BLaER1 (cell line): Measurements from ENCODE around the gene RGS19.

Experiments
- H3K27ac ChIP-seq: shearing (Covaris generic); formaldehyde crosslinking; 2 replicates; pipeline ENCODE4 v1.8.1; 2022
- H3K27me3 ChIP-seq: shearing (Covaris generic); formaldehyde crosslinking; 2 replicates; pipeline ENCODE4 v1.8.1; 2022
- H3K36me3 ChIP-seq: shearing (Covaris generic); formaldehyde crosslinking; 2 replicates; pipeline ENCODE4 v1.8.1; 2022
- H3K4me1 ChIP-seq: shearing (Covaris generic); formaldehyde crosslinking; 2 replicates; pipeline ENCODE4 v1.8.1; 2022
- H3K4me2 ChIP-seq: shearing (Covaris generic); formaldehyde crosslinking; 2 replicates; pipeline ENCODE4 v1.8.1; 2022
- H3K4me3 ChIP-seq: shearing (Covaris generic); formaldehyde crosslinking; 2 replicates; pipeline ENCODE4 v1.8.1; 2022
- H3K9ac ChIP-seq: shearing (Covaris generic); formaldehyde crosslinking; 2 replicates; pipeline ENCODE4 v1.8.1; 2022
- H3K9me3 ChIP-seq: shearing (Covaris generic); formaldehyde crosslinking; 2 replicates; pipeline ENCODE4 v1.8.1; 2022
- H4K20me1 ChIP-seq: shearing (Covaris generic); formaldehyde crosslinking; 2 replicates; pipeline ENCODE4 v1.8.1; 2022
- Cebpa-rat ChIP-seq: shearing (Covaris generic); IDR thresholded peaks from 2 replicates; pipeline ENCODE4 v1.8.1; 2022

RGS19 gene

DNA sequence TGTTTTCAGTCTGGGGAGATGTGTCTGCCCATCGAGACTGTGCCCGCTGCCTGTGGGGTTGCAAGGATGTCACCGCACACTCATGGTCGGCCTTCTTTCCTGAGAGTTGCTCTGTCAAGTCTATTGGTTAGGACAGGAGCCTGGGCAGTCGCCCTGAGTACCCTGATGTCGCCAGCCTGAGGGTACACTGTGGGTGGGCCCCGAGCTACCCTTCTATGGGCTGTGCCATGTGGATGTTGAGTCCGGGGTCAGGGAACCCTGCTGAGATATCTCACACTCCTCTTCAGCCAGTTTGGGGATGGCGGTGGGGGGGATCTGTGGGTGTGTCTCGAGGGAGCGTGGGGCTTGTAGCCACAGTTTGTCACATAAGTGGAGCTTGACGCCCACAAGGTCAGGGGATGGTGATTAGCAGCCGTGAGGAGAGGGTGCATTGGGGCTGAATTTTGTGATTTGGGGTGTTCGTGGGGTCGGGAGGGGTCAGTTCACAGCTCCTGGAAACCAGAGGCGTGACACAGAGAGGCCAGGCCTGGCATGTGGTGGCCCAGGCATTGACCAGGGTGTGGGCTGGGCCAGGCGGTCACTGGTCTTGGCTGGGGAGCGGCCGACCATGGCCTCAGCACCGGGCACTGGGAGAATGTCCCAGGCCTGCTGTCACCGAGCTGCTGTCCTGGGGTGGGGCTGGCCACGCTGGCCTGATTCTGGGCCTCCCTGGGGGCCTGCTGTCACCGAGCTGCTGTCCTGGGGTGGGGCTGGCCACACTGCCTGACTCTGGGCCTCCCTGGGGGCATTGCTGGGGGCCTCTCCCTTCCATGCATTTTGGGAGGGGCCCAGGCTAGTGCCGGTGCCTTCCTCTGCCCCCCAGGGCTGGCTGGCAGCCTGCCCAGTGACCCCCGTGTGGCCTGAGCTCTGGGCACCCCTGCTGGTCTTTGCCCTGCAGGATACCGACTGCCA is 29.7 kb upstream of the RGS19 start:
- Histone ChIP-seq H3K4me2 (peak overlapping the region; percentile 76), H3K9ac (no peak overlapping the region), H3K27me3 (peaks cover 2% of the 10 kb centered on the region; the same call in 1 of the 2 replicates), H3K9me3 (no peaks in the 10 kb centered on the region), H4K20me1 (no peaks in the 10 kb centered on the region), H3K4me1 (peaks cover 74% of the 10 kb centered on the region), H3K4me3 (no peak overlapping the region), H3K36me3 (no peaks in the 10 kb centered on the region), H3K27ac (0 out of 2 replicates have a peak overlapping the region, but pooled peaks have one; percentile 30)
- TF ChIP-seq Cebpa-rat = no peak

DNA sequence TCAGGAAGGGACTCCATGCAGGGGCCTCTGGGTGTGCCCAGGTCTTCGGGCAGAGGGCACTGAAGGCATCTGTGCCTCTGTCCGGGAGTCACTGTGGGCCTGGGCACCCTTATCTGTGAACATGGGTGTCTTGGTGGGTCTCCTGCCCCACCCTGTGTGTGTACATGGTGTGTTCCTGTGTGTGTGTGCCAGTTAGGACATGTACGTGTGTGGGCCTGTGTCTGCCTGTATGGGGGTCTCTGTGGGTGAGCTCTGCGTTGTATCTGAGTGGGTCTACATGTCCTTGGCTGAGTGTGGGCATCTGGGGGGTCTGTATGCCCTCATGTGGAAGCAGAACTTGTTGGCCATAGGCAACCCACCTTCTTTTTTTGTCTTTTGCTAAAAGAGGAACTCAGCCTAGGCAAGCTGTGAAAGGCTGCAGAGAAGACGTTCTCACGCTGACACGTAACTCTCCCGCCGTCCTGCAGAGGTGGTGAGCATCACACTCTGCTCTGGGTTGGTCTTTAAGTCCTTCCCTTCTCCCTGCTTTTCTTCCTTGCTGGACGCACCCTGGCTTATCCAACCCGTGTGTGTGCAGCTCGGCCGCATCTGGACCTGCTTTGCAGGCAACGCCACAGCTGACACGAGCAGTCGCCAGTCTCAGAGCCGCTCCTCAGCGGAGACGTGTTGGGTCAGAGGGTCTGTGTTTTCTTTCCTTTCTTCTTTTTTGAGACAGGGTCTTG is 28.6 kb upstream of the RGS19 start:
- H3K36me3 ChIP-seq = no peaks in the 10 kb centered on the region
- H3K4me3 ChIP-seq = no peak overlapping the region
- H4K20me1 ChIP-seq = 0 out of 2 replicates have a peak, but pooled peaks cover 8% of the 10 kb centered on the region
- H3K4me2 ChIP-seq = peak overlapping the region; percentile 76
- peaks cover 13% of the 10 kb centered on the region for H3K27me3 ChIP-seq
- no peaks in the 10 kb centered on the region for H3K9me3 ChIP-seq
- 0 out of 2 replicates have a peak overlapping the region, but pooled peaks have one; percentile 1 for H3K9ac ChIP-seq
- peaks cover 69% of the 10 kb centered on the region for H3K4me1 ChIP-seq
- 0 out of 2 replicates have a peak overlapping the region, but pooled peaks have one; percentile 10 for H3K27ac ChIP-seq
- TF ChIP-seq Cebpa-rat = no peak

DNA sequence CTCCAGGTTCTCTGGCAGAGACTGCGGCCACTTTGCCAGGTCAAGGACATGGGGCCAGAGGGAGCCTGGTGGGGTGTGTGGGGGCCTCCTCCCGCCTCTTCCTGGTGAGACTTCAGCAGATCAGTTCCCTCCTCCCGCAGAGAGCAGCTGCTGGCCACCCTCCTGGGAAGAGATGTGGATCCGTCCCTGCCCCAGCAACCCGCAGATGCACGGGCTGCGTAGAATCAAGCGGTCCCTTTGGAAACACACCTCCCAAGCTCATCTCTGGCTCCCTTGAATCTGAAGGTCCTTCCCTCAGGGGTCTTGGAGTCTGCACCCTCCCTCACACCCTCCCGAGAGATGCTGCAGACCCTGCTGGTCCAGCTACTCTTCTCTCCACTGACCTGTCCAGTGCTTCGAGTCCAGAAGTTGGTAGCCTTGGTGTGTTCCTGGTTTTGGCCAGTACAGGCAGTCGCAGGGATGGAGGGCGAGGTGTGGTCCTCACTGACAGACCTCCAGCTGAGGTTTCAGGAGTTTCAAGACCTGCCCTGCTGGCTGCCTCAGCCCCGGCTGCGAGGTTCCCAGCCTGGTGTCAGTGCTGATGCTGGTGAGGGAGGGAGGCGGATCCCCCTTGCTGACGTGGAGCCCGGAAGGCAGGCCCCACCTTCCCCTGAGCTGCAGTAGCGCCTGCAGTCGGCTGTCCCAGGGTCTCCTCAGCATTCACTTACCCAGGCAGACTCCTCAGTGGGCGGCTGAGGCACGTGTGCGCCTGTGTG is 27.8 kb upstream of the RGS19 start, which contains the start of gene NPBWR2:
NPBWR2 (minus strand) TSS at position 585 of the 755 bp plus-strand sequence. CDS start 734 bp downstream, outside the sequence.
- peak within 1 kb of the TSS; percentile 76 for H3K4me2 ChIP-seq
- peaks cover 21% of the 10 kb centered on the region for H3K27me3 ChIP-seq
- peaks cover 65% of the 10 kb centered on the region for H3K4me1 ChIP-seq
- H3K36me3 ChIP-seq = no peaks in the 10 kb centered on the region
- no peak for TF ChIP-seq Cebpa-rat
- 0 out of 2 replicates have a peak within 1 kb of the TSS, but pooled peaks have one; percentile 10 for H3K27ac ChIP-seq
- 0 out of 2 replicates have a peak within 1 kb of the TSS, but pooled peaks have one; percentile 1 for H3K9ac ChIP-seq
- no peak within 1 kb of the TSS for H3K4me3 ChIP-seq
- no peaks in the 10 kb centered on the region for H3K9me3 ChIP-seq
- H4K20me1 ChIP-seq = 0 out of 2 replicates have a peak, but pooled peaks cover 8% of the 10 kb centered on the region

DNA sequence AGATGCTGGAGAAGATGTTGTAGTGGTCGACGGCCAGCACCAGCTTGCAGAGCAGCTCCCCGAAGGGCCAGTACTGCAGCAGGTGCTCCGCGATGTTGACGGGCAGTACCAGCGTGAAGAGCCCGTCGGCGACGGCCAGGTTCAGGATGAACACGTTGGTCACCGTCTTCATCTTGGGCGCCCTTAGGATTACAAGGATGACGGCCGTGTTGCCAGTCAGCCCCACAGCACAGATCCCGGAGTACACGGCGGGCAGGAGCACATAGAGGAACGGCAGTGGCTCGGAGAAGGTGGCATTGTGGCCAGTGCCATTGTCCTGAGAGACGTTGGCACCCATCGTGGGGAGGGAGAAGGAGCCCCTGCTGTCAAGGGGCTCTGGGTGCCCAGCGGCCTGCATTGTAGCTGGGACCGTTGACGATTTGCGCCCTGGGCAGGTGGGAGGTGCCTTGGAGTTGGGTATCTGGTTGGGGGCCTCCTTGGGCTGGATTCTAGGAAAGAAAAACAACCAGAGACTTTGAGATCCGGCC is 27.2 kb upstream of the RGS19 start:
- H3K9ac ChIP-seq = no peak overlapping the region
- H3K4me2 ChIP-seq = no peak overlapping the region
- peaks cover 11% of the 10 kb centered on the region; the same call in 1 of the 2 replicates for H4K20me1 ChIP-seq
- no peak for TF ChIP-seq Cebpa-rat
- no peaks in the 10 kb centered on the region for H3K9me3 ChIP-seq
- no peaks in the 10 kb centered on the region for H3K36me3 ChIP-seq
- no peak overlapping the region for H3K4me3 ChIP-seq
- no peak overlapping the region for H3K27ac ChIP-seq
- H3K27me3 ChIP-seq = peaks cover 27% of the 10 kb centered on the region
- peaks cover 63% of the 10 kb centered on the region for H3K4me1 ChIP-seq

DNA sequence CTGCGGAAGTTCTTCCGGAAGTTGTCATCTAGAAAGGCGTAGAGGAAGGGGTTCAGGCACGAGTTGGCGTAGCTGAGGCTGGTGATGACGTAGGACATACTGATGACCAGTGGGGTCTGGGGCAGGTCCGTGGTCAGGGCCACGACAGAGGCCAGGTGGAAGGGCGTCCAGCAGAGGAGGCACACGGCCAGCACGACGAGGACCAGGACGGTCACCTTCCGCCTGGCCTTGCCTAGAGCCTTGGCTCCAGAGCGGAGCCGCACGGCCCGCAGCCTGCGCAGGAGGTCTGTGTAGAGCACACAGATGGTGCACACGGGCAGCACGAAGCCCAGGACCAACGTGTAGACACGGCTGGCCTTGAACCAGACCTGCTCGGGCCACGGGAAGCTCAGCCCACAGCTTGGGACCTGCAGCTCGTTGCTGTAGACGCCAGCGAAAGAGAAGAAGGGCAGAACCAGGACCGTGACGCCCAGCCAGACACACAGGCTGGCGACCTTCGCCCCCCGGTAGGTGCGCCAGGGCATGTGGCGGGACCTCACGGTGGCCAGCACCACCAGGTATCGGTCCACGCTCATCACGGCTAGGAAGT is 26.6 kb upstream of the RGS19 start:
- peaks cover 16% of the 10 kb centered on the region; the same call in 1 of the 2 replicates for H4K20me1 ChIP-seq
- H3K9me3 ChIP-seq = no peaks in the 10 kb centered on the region
- peaks cover 33% of the 10 kb centered on the region for H3K27me3 ChIP-seq
- H3K4me2 ChIP-seq = no peak overlapping the region
- no peaks in the 10 kb centered on the region for H3K36me3 ChIP-seq
- H3K4me3 ChIP-seq = no peak overlapping the region
- H3K9ac ChIP-seq = no peak overlapping the region
- no peak overlapping the region for H3K27ac ChIP-seq
- peaks cover 63% of the 10 kb centered on the region for H3K4me1 ChIP-seq
- no peak for TF ChIP-seq Cebpa-rat

DNA sequence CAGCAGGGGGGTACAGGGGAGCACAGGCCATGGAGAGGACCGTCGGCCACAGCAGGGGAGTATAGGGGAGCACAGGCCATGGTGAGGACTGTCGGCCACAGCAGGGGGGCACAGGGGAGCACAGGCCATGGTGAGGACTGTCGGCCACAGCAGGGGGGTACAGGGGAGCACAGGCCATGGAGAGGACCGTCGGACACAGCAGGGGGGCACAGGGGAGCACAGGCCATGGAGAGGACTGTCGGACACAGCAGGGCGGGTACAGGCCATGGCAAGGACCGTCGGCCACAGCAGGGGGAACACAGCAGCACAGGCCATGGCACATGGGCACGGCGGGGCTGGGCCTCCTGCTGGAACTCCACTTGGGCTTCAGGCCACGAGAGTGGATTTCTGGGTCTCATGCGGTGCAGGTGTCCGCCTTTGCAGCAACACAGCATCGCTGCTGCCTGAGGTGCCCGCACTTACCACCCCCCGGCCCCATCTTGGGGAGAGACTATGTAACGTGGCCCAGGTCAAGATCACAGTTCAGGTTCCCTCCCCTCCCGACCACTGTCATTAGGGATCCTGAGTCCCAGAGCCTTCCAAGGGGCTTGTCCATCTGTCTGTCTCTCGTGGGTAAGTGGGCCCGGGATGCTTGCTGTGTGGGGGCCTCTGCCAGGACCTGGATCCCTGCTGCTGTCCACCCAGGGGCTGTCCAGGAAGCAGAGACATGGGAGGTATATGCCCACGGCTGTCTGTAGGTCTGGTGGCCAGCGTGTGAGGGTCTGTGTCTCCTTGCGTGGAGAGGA is 25.5 kb upstream of the RGS19 start:
- Histone ChIP-seq H3K27me3 (peaks cover 38% of the 10 kb centered on the region), H3K9me3 (no peaks in the 10 kb centered on the region), H3K36me3 (no peaks in the 10 kb centered on the region), H3K4me1 (peaks cover 63% of the 10 kb centered on the region), H3K27ac (no peak overlapping the region), H3K4me3 (no peak overlapping the region), H3K9ac (no peak overlapping the region), H4K20me1 (peaks cover 27% of the 10 kb centered on the region; the same call in 1 of the 2 replicates), H3K4me2 (no peak overlapping the region)
- no peak for TF ChIP-seq Cebpa-rat

DNA sequence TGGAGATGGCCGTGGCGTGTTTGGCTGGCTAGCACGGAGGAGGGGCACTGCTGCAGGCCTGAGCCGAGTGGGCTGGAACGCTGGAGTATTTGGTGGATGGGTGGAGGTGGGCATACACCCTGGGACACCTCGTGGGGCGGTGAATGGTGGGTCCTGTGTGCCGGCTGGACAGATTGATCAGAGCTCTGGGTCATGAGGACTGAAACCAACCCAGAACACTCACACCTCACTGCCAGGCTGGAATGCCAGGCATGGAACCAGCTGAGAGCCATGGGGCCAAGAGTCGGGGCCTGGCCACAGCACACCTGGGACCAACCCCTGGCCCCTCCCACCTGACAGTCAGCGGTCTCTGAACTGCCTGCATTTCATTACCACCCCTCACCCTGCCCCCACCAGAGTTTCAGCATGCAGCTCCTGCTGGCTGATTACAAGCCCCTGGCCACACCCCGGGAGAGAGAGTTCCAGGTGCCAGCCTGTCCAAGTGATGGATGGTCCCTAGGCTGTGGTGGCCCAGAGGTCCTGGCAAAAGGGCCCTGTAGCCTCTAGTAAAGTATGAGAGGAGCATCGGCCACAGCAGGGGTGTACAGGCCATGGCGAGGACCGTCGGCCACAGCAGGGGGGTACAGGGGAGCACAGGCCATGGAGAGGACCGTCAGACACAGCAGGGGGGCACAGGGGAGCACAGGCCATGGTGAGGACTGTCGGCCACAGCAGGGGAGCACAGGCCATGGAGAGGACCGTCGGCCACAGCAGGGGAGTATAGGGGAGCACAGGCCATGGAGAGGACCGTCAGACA is 24.8 kb upstream of the RGS19 start:
- peaks cover 38% of the 10 kb centered on the region for H3K27me3 ChIP-seq

More for the DNA sequence above, 24.8 kb upstream of the RGS19 start:
- Histone ChIP-seq H3K4me2 (no peak overlapping the region), H3K9ac (no peak overlapping the region), H3K36me3 (peaks cover 4% of the 10 kb centered on the region; the same call in 1 of the 2 replicates), H3K27ac (no peak overlapping the region), H3K9me3 (no peaks in the 10 kb centered on the region), H3K4me3 (no peak overlapping the region), H3K4me1 (peaks cover 63% of the 10 kb centered on the region), H4K20me1 (peaks cover 29% of the 10 kb centered on the region; the same call in 1 of the 2 replicates)
- no peak for TF ChIP-seq Cebpa-rat
